ENCODE measurements around the gene DRD1.
A peak's percentile ranks its signal among the peaks of the same experiment; 100 is the strongest.
"Not testable (repeated sequence)": the region's sequence is repeated elsewhere in the genome, so short reads cannot be mapped to it uniquely, and the experiment has no call there.

DRD1 gene

GRCh38 chr5:175467983-175468690 lies 24.2 kb upstream of the DRD1 start:
- DNase-seq = no peak

DNA sequence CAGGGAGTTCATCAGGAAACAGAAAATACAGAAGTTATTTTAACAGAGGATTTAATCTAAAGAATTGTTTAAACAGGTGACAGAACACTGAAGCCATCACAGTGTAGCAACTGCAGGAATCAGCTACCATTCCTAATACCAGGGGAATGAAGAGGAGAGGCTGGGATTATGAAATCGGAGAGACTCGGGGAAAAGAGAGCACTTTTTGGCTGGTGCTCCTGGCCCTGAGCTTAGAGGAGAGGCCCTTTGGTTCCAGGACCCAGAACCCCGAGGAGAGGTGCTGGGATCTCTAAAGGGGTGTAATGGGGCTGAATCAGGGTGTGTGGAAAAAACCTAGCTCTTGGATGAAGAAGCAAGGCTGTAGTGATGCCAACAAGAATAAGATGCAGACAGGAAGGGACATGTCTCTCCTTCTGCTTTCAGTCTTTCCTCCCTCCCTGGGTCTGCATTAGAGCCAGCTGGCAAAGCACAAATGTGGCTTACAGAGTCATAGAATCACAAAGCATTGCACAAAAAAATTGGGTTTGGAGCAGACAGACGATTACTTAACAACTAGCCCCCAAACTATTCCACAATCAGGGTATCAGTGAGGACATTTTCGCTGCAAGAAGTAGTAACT lies 22.8 kb upstream of the DRD1 start:
- no peak for DNase-seq

DNA sequence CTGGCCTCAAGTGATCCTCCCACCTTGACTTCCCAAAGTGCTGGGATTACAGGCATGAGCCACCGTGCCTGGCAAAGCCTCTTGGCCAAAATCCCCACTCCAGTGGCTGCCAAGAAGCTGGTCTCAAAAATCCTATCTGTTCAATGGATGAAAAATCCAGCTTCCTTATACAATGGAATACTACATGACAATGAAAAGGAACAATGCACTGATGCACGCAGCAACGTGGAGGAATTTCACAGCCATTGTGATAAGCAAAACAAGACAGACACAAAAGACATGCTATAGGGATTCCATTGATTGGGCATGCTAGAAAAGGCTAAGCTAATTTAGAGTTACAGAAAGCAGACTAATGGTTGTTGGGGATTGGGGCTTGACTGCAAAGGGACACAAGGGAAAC lies 21.3 kb upstream of the DRD1 start:
- DNase-seq = no peak

DNA sequence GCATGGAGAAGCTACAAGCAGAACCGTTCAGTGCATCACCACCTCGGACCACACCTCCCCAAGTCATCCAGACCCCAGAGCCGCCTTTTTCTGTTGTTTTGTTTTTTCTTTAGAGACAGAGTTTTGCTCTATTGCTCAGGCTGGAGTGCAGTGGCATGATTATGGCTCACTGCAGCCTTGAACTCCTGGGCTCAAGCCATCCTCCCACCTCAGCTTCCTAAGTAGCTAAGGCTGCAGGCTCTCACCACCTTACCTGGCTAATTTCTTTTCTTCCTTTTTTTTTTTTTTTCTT lies 20.9 kb upstream of the DRD1 start:
- no peak for DNase-seq

DNA sequence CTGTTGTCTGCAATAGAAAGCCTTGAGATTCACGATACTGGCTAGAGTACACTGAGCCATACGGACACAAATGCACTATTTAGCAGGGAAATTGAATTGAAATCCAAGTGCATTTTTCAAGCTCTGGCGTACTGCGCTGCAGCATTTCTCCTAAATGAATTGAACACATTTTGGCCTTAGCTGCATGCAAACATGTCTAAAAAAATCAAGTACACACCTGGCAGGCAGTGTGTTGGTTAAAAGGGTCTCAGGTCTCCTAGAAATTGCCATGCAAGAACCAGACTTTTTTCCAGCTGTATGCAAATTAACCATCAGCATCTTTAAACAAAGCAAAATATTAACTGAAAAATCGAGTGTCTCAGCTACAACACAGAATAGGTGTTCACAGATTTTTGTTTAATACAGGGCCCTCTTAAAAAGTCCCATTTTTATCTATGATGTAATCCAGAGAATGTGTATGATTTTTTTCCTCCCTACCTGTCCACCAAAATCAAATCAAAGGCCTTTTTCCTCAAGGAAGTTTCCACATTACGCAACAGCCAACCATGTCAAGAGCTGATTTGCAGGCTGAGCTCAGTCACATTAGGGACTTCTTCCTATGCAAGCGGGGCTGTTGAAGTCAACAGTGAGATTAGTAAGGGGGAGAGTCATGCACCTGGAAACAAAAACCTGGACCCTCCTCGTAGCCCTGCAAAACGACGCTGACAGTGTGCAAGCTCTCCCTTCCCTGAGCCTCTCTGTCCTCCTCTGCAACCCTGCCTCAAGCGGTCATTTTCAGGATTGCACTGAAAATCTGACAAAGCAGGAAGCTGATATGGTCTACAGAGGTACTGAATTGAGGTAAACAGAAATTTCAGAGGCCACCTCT lies 20.3 kb upstream of the DRD1 start:
- peak; percentile 92 for DNase-seq

GRCh38 chr5:175463641-175464040 lies 19.7 kb upstream of the DRD1 start:
- DNase-seq = no peak

GRCh38 chr5:175461370-175461769 lies 17.4 kb upstream of the DRD1 start:
- no peak for DNase-seq

- no peak for DNase-seq
Observed at GRCh38 chr5:175460552-175460951, 16.6 kb upstream of the DRD1 start.

GRCh38 chr5:175460126-175460525 lies 16.1 kb upstream of the DRD1 start:
- peak; percentile 46 for DNase-seq

DNA sequence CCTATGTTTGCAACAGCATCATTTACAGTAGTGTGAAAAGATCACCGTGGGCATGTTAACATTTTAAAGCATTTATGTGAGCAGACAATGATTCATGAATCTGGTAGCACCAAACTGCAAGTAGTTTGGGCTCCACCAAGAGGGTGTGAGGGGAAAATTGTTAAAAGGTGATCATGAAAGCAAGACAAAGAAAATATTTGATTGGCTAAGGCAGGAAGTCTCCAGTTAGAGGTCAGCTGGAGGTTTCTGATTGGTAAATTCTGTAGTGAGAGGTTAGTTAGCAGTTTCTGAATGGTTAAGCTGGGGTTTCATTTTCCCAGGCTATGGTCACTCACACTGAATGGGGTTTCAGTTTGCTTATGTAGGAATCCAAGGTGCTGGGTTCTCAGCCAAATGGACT lies 13.5 kb upstream of the DRD1 start:
- DNase-seq = peak; percentile 35

- no peak for DNase-seq
Observed at GRCh38 chr5:175456105-175456742, 12.2 kb upstream of the DRD1 start.

DNA sequence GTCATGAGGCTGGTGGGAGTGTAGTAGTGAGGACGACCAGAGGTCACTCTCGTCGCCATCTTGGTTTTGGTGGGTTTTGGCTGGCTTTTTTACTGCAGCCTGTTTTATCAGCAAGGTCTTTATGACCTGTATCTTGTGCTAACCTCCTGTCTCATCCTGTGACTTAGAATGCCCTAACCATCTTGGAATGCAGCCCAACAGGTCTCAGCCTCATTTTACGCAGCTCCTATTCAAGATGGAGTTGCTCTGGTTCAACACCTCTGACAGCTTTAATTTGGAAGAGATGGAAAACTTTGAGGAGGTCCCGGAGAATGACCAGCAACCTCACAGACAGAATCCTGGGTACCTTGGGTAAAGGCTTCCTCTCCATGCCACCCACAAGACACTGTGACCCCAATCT lies 10.4 kb upstream of the DRD1 start:
- not testable (repeated sequence) for DNase-seq

GRCh38 chr5:175452166-175452565 lies 8.2 kb upstream of the DRD1 start:
- peak; percentile 80 for DNase-seq

DNA sequence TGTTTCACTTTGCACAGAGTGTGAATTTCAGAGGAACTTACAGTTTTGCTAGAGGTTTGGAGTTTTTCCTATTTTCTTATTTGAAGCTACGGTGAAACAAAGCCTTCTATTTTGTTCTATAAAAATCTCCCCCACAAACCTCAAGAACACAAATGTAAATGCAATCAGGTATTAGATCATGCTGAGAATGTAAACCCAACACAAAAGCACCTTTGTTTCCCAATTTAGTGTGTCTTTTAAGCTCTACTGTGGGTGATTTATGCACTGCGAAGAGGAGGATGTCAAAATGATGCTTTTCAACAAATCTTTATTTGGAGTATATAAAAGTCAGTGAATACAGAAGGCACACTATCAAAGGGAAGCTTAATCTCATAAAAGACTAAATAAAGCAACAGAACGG lies 4.3 kb upstream of the DRD1 start:
- no peak for DNase-seq

- no peak for DNase-seq
Observed at GRCh38 chr5:175447571-175447970, 3.6 kb upstream of the DRD1 start.

GRCh38 chr5:175446378-175446777 lies 2.4 kb upstream of the DRD1 start:
- DNase-seq = not testable (repeated sequence)

GRCh38 chr5:175444905-175445456 lies 999 bp upstream of the DRD1 start:
- DNase-seq = no peak

DNA sequence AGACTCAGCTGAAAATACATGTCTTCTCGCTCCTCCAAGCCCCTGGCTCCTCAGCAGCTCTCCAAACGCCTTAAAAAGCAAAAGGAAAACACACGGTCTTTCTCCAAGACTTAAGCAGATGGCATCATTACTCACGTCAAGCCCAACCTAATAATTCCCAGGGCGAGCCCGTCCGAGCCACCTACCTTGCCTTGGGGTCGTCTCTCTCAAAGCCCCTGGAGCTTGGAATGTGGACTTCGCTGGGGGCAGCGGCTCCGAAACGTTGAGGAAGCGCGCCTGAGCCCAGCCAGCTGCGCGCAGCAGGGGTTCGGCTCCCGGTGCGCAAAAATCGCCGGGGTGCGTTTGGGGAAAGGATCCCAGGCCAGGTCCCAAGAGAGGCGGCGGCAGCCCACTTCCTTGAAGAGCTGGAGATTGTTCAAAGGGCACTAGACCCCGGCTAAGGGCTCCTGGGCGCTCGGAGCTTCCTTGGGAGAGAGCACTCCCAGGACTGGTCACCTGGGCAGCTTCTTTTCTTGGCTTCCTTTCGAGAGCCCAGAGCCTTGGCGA lies 395 bp downstream of the DRD1 start:
- DNase-seq = no peak

- DNase-seq = no peak
Observed at GRCh38 chr5:175438234-175438857, 5.6 kb downstream of the DRD1 start.

GRCh38 chr5:175436359-175436758 lies 7.6 kb downstream of the DRD1 start:
- DNase-seq = no peak

DNA sequence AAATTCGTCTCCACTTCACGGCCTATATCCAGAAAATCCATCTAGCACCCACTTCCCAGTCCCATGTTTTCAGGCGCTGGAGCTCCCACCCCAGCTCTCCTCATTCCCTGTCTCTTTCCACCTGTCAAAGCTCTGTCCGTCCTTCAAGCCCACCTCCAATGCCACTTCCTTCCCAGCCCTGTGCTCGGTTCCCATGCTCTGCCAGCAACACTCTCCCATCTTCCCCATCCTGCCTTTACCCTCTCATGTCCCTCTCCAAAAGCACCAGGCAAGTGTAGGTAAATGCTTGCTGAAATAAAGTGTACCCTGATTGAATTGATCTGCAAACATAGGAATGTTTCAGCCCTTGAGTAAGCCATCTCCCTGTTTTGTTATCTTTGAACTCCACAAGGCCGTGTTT lies 9.2 kb downstream of the DRD1 start:
- DNase-seq = no peak

DNA sequence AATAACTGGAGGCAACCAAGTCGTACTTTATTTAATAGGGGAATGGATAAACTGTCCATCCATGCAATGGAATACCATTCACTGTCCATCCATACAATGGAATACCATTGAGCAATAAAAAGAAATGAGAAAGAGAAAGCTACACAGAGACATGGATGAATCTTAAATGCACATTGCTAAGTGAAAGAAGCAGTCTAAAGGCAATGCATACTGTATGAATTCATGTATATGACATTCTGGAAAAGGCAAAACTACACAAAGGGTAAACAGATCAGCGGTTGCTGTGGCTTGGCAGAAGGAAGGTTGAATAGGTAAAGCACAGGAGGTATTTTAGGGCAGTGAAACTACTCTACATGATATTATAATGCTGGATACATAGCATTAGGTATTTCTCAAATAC lies 16.2 kb downstream of the DRD1 start:
- DNase-seq = no peak

DNA sequence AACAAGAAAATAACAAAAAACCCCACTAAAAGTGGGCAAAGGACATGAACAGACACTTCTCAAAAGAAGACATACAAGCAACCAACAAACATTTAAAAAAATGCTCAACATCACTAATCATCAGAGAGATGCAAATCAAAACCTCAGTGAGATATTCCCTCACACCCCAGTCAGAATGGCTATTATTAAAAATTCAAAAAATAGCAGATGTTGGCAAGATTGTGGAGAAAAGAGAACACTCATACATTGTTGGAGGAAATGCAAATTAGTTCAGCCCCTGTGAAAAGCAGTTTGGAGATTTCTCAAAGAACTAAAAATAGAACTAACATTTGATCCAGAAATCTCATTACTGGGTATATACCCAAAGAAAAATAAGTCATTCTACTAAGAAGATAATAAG lies 19.4 kb downstream of the DRD1 start:
- DNase-seq = not testable (repeated sequence)
